ENCODE data around the gene UBP1.
A peak's percentile ranks its signal among the peaks of the same experiment; 100 is the strongest.
"Not testable (repeated sequence)": the region's sequence is repeated elsewhere in the genome, so short reads cannot be mapped to it uniquely, and the experiment has no call there.

Gene UBP1

DNA sequence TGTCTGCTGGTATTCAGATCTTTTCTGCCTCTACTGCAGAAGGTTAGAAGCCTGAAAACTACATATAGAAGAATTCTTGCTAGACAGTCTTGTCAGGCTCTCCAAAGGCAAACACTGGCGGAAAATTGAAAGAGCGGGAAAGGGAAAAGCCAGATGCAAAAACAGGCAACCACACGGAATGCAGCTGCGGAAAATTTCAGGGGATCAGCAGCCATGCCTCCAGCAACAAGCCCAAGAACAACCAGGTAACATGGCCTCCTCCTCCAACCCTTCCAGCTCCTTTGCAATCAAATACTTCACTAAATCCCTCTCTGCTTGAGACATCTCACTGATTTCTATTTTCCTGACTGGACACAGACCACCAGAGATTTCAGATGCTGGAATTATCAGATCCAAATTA, 9.6 kb downstream of the UBP1 start:
- DNase-seq: no peak

DNA sequence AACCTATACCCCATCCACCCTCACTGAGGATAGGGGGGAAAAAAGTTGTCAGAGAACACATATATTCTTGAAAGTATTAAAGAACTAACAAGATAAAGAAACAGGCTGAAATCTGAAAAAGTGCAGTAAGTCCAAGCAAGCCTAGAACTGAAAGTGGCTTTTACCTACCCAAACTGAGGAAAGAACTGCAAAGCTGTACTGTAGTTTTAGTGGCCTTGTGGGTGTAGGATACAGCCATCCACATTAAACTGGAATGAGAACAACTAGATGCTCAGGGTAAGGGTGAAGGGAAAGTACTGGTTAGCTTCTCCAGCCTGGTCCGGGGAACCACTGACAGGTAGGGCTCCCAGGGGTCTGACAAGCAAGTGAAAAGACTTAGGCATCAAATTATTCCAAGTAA, 10.1 kb downstream of the UBP1 start:
- DNase-seq: no peak

DNA sequence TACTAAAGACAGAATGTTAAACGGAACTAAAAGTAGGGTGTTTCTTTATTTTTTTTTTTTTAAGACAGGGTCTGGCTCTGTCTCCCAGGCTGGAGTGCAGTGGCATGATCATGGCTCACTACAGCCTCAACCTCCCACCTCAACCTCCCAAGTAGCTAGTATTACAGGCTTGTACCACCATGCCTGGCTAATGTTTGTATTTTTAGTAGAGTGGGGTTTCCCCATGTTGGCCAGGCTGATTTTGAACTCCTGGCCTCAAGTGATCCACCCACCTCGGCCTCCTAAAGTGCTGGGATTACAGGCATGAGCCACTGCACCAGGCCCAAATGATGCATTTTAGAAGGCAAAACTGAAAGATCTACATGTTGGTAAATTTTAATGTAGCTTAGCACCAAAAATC, 10.9 kb downstream of the UBP1 start:
- DNase-seq: not testable (repeated sequence)

DNA sequence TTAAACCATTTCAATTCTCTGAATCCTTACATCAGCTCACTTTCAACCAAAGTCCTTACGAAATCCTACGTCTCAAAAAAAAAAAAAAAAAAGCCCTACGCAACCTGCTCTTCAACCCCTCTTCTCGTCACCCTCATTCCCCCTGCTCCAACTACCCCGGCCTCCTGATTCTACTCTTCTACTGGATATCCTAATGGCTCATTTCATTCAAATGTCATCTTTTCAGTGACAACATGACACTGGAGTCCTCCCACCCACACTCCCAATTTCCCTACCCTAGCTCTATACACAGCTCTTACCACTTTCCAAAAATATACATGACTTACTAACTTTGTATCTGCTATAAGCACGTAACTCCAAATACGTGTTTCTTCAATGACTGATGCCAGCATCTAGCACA, 11.5 kb downstream of the UBP1 start:
- no peak for DNase-seq

DNA sequence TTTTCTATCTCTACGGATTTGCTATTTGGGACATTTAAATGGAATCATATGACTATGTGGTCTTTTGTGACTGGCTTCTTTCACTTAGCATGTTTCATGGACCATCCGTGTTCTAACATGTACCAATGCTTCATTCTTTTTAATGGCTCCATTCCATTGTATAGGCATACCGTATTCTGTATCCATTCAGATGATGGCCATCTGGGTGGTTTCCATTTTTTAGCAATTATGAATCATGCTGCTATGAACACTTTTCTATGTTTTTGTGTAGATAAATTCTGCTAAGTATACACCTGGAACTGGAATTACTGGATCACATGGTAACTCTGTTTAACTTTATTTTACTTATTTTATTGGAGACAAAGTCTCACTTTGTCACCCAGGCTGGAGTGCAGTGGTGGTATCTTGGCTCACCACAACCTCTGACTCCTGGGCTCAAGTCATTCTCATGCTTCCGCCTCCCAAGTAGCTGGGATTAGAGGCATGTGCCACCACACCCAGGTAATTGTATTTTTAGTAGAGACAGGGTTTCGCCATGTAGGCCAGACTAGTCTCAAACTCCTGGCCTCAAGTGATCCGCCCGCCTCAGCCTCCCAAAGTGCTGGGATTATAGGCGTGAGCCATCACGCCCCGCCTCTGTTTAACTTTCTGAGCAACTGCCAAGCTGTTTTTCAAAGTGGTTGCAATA, 13.4 kb downstream of the UBP1 start:
- no peak for DNase-seq

DNA sequence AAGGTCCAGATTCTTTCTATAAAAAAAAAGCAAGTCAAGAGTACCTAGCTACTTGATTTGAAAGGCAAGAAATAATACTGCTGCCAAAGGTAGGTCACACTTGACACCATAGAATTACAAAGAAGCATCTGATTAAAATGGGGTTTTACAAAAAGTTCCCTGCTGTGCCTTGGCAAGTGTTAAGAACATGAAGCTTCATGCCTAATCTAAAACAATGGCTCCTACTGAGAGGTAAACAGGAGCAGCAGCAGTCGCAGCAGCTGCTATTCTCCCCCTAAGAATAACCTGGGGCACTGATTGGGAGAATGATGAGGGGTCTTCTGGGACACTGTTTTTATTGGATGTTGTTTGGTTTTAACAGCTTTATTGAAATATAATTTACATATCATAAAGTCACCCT, 14.1 kb downstream of the UBP1 start:
- DNase-seq: peak in 1 of 2 experiments; percentile 18

DNA sequence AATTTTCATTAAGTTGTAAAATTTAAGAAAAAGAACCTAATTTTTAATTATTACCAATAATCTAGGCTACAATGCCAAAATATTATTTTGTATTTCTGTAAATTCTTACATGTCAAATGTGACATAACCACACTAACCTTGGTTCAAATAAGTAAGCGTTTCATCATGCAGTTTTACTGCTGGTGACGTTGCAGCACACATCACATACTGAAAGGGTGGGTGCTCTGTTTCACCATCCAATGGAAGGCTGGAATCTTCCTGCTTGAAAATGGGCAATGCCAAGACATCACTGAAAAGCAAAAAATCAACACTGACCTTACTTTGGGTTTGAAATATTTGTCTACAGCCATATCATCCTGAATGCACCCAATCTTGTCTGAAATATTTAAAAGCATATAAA, 14.8 kb downstream of the UBP1 start:
- DNase-seq: no peak

DNA sequence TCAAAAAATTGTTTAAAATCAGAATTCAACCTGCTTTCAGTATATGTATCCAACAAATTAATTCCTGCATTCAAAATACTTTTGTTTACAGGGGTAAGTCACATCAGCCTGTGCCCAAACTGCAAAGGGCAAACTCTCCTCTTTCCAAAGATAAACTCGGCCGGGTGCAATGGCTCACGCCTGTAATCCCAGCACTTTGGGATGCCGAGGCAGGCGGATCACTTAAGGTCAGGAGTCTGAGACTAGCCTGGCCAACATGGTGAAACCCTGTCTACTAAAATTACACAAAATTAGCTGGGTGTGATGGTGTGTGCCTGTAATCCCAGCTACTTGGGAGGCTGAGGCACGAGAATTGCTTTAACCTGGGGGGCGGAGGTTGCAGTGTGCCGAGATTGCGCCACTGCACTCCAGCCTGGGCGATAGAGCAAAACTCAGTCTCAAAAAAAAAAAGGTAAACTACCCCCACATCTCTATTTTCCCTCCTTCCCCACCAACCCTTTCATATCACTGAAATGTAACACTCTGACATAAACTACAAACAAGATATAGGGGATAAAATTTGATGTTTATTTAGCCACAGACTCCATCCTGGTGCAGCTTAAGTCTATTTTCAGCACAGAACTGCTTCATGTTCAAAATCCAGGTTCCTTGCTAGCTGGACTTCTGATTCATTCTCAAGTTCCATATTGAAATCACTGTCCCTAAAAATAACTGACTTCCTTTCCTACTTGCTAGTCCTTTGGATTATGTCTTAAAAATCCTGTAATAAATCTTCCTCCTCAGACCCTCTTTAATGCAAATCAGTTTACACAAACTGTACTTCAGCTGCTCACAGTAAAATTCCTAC, 15.4 kb downstream of the UBP1 start:
- DNase-seq: no peak

DNA sequence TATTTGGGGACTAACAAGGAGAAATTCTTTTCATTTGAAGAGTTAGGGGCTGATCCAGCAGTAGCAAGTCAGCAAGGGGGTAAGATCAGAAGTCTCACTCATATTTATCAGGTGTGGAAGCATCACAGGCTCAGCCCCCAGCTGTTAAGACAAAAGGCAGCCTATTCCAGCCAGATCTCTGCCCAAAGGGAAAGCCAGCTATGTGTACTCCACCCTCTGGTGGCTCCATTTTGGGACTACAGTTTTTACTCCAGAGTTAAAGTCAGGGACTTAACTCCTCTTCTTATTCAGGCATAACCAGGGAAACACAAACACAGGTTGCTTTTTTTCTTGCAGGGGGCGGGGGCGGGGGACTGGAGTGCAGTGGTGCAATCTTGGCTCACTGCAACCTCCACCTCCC, 19.2 kb downstream of the UBP1 start:
- DNase-seq: no peak

DNA sequence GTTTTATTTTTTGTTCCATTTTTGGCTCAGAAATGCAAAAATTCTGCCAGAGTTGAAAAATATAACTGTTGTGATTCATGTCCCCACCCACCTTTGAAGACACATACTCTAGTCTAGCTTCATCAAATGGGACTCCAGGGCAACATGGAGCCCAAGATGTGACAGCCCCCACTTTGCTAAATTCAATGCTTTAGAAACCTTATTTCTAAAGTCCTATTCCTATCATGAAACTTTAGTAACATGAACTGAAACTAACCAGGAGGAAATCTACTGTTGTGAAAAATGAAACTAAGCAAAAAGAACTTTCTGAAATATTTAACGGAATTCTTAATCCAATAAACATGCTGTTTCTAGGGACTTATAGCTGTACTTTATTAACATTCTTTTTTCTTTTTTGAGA, 20.3 kb downstream of the UBP1 start:
- no peak for DNase-seq

DNA sequence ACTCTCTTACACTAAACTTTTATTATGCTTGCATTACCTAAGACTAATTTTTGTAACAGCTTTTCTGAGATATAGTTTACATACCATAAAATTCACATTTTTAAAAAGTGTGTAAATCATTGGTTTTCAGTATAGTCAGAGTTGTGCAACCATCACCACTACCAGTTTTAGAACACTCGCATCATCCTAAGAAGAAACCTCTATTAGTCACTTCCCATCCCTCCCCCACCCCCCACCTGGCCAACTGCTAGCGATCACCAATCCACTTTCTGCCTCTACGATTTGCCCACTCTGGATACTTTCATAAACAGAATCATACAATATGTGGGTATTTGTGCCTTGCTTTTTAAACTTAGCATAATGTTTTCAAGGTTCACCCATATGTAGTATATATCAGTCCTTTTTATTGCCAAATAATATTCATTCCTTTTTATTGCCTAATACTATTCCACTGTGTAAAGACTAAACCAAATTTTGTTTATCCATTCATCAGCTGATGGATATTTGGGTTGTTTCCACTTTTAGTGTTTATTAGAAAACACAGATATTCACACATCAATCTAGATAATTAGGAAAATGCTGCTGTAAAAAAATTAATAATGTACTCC, 23.0 kb downstream of the UBP1 start:
- DNase-seq: no peak

DNA sequence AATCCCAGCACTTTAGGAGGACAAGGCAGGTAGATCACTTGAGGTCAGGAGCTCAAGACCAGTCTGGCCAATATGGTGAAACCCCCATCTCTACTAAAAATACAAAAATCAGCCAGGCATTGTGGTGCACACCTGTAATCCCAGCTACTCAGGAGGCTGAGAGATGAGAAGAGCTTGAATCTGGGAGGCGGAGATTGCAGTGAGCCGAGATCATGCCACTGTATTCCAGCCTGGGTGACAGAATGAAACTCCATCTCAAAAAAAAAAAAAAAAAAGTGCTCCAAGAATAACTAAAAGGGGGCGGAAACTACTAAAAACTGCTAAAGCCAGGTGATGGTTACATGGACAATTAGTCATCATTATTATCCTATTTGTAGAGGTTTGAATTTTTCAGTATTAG, 29.4 kb downstream of the UBP1 start:
- DNase-seq: not testable (repeated sequence)

DNA sequence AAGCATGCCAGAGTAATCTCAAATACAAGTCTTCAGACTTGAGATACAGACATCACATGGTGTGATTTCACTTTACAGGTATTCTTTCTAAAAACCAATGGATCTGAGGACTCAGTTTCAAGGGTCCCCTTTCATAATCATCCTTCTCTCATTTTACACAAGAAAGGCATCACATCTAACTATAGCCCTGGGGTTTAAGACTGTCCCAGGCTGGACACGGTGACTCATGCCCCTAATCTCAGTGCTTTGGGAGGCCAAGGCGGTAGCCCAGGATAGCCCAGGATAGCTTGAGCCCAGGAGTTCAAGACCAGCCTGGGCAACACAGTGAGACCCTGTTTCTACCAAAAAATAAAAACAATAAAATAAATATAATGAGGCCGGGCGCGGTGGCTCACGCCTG, 36.4 kb downstream of the UBP1 start:
- no peak for DNase-seq

DNA sequence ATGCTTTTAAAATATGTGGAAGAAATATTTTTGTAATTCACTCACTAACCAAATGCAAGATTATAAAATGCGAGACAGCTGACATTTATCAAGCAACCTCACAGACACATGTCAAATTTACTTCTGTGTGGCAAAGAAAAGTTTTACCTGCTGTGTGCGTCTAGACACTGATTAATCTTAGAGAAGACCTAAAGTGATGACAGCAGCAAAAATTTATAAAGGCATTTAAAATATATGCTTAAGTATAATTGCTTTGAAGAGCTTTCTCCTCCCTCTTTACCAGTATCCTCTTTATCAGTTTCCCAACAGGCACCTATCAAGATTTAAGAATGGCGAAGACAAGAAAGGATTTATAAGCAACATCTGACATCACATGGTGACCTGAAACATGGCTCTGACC, 37.3 kb downstream of the UBP1 start:
- no peak for DNase-seq

DNA sequence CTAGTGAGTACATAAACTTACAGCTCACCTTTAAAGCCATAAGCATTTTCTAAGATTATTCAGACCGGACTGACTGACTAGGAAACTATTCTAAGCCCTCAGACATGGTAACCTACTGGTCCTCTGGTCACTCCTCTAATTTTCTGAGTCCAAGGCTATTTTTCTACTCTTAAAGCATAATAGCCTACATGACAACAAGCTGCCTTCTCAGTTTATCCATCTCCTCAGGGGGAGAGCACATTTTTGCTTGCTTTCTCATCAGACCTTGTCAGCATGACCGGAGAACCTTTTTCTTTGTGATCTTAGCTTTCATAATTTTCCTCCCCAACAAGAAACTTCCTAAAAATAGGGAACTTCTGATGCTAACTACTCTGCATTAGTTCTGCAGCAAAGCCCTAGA, 38.4 kb downstream of the UBP1 start:
- DNase-seq: no peak

DNA sequence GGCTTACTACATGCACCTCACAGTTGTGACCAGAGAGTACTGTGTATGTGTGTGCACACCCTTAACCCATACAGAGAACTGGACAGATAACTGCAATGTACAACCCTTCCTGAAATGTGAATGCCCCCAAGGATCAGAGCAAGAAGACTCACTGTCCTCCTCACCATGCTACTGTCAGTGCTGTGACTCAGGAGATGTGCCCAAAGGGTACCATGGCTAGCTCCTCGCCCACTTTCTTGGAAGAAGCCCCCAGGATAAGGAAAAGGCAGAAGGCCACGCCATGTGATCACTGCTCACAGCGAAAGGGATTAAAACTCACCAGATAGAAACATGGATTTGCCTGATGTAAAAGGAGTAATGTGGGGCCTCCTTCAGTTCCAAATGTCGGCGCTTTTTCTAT, 41.8 kb downstream of the UBP1 start:
- DNase-seq: no peak

DNA sequence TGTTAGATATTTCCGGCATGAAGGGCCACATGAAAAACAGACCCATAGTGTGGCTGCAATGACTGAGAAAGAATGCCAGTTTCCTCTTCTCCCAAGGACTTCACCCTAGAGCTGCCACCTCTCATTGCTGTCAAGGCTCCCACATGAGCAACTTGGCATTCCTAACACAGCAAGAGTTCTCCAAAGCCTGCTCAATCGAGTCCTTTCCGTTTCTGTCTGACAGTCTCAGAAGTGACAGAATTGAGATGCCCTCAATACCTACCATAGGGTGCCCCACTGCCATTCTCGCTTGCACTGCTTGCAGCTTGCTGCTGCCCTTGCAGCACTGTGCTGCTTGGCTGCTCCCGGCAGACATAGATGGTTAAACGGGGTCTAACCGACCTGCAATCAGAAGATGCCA, 44.3 kb downstream of the UBP1 start:
- no peak for DNase-seq

DNA sequence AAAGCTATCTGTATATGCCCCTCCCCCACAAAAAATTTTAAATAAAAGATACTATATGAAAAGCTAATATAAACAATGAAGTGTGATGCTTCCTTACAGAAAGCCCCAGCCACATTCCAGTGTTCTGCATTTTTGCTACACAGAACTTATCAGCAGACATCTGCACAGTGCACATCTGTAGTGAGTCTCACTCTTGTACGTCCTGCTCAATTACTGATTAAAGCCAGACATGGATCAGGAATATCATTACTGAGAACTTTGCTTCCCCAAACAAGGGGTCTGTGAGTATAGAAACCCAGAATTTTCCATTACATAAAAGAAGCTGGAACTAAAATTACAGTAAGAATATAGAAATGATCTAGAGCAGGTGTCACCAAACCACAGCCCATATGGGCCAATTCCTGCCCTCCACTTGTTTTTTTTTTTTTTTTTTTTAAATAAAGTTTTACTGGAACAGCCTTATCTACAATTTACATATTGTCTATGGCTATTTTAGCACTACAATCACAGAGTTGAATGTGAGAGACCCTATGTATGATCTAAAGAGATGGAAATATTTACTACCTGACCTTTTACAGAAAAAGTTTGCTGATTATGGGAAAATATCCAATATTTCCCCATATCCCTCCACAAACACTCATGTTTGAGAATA, 45.7 kb downstream of the UBP1 start:
- DNase-seq: no peak

DNA sequence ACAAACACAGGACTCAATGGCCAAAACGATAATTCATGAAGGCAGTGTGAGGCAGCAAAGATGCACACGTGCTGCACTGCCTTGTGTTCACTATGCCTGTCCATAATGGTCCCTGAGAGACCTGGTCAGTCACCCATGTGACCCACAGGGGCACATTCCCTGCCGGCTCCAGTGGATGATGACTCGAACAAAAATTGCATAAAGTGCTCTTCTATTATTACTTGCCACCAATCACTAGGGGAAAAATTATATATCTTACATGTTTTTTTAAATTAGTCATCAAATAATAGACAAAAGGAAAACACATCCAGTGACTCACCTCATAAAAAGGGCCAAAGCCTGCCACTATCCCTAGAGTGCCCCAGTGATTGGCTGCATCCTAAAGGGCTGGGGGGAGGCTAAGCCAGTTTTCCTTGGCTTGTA, 47.5 kb downstream of the UBP1 start:
- DNase-seq: no peak

DNA sequence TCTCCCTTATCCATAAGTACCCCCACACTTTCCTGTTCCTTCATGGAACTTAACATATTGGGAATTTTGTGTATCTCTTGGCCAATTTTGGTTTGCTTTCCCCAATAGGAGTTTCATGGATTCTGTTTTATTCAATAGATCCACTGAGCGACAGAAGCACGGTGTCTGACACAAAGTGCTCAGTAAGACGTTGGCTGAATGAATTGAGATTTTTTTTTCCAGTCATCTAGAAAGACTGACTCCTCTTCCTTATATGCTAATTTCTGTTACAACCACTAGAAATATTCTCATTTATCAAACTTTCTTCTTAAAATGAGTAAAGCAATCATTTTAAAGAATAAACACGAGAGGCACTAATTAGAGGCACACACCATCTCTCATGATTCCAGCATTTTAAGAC, 48.1 kb downstream of the UBP1 start:
- DNase-seq: no peak

DNA sequence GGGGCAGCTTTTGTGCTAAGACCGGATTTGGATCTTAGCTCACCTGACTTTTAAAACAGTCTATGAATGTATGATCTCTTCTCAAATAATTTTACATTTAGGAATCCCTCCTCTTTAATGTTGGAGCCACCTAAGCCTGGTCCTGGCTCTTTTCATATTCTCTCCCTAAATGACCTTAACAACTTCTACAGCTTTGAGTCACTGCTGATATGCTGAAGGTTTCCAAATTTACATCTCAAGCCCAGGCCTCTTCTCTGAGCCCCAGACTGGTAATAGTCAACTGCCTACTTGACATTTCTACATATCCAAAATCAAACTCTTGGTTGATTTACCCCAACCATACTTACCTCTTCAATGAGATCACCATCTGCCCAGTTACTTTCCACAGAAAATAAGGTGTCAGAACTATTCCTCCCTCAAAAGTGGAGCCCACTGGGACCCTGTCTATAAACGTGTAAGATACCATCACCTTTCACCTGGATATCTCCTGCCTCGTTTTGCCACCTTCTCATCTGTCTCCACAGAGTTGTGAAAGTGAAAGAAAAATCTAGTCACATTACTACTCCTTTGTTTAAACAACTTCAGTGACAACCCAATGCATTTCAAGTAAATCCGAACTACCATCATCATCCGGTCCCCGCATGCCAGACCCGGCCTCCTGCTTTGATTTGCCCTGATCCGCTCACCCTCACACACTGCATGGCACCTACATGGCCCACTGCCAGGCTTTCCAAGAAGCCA, 48.8 kb downstream of the UBP1 start:
- DNase-seq: no peak

DNA sequence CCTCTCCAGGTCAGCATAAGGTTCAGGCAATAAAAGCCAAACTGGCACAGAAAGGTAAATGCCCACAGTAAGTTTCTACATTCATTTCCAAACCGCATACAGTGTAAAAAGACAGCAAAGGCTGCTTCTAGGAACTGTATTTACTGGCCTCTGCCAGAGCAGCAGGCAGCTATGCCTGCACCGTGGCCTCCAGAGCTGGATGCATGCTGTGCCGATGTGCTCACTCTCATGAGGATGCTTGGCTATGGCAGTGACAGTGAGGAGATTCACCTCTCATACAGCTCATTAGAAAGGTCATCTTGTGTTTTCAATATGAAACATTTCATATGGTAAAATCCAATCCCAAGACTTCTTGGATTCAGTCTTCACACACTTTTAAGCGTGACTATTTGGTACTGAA, 50.3 kb downstream of the UBP1 start:
- no peak for DNase-seq
